DOHH2 (cell line): ENCODE measurements around the gene RBM6.

ENCODE experiments used
- H3F3A ChIP-seq: fragments of 200-600 bp; sonication (generic), shearing (Covaris generic); 2 replicates; pipeline ENCODE4 v1.6.0; 2016; ENCODE audit warnings: antibody characterized with exemption, mild to moderate bottlenecking; ENCODE audit not compliant: control insufficient read depth, insufficient read depth
- H3K27ac ChIP-seq: fragments of 200-600 bp; sonication (generic); 2 replicates; pipeline ENCODE4 v1.5.1; 2014; ENCODE audit warnings: low read depth, mild to moderate bottlenecking, low read length, moderate library complexity
- H3K27me3 ChIP-seq: fragments of 200-600 bp; sonication (generic); 2 replicates; pipeline ENCODE4 v1.6.1; 2014; ENCODE audit warnings: mild to moderate bottlenecking, low read length, mixed read lengths; ENCODE audit not compliant: control insufficient read depth
- H3K36me3 ChIP-seq: fragments of 200-600 bp; sonication (generic); 2 replicates; pipeline ENCODE4 v1.6.1; 2014; ENCODE audit warnings: mild to moderate bottlenecking, low read length, moderate library complexity, mixed read lengths; ENCODE audit not compliant: control insufficient read depth
- H3K4me1 ChIP-seq: fragments of 200-600 bp; sonication (generic); 2 replicates; pipeline ENCODE4 v1.6.1; 2014; ENCODE audit warnings: mild to moderate bottlenecking, low read length, mixed read lengths; ENCODE audit not compliant: control insufficient read depth
- H3K4me2 ChIP-seq: fragments of 200-600 bp; sonication (generic); 2 replicates; pipeline ENCODE4 v1.6.0; 2014; ENCODE audit warnings: mild to moderate bottlenecking, low read length, moderate library complexity
- H3K4me3 ChIP-seq: fragments of 200-600 bp; sonication (generic); 2 replicates; pipeline ENCODE4 v1.5.1; 2014; ENCODE audit warnings: mild to moderate bottlenecking, low read length, mixed read lengths
- H3K79me2 ChIP-seq: fragments of 200-600 bp; sonication (generic); 2 replicates; pipeline ENCODE4 v1.6.1; 2014; ENCODE audit warnings: mild to moderate bottlenecking, low read length, mixed read lengths; ENCODE audit not compliant: control insufficient read depth
- H3K9me2 ChIP-seq: fragments of 200-600 bp; sonication (generic); replicated peaks from 2 replicates; pipeline ENCODE4 v1.6.1; 2014; ENCODE audit warnings: mild to moderate bottlenecking, low read length, mixed read lengths; ENCODE audit not compliant: control insufficient read depth
- H3K9me3 ChIP-seq: fragments of 200-600 bp; sonication (generic); 2 replicates; pipeline ENCODE4 v1.6.1; 2014; ENCODE audit warnings: antibody characterized with exemption, low read length, mixed read lengths; ENCODE audit not compliant: control insufficient read depth, insufficient read depth
- H4K20me1 ChIP-seq: fragments of 200-600 bp; sonication (generic); 2 replicates; pipeline ENCODE4 v1.6.0; 2014; ENCODE audit warnings: low read depth, mild to moderate bottlenecking, antibody characterized with exemption, low read length, moderate library complexity; ENCODE audit not compliant: control insufficient read depth, insufficient read depth
- CTCF ChIP-seq: fragments of 200-600 bp; sonication (generic); IDR thresholded peaks from one replicate; pipeline ENCODE4 v1.5.1; 2014; ENCODE audit warnings: antibody characterized with exemption, mild to moderate bottlenecking, low read depth, low read length; ENCODE audit not compliant: poor library complexity, severe bottlenecking
- EZH2phosphoT487 ChIP-seq: fragments of 200-600 bp; sonication (generic); IDR thresholded peaks from 2 replicates; pipeline ENCODE4 v1.6.1; 2017; ENCODE audit warnings: borderline replicate concordance, mild to moderate bottlenecking, antibody characterized with exemption, low read length, moderate library complexity, mixed read lengths

Gene RBM6

GRCh38 chr3:49926117-49926728 lies 13.7 kb upstream of the RBM6 start:
- H3K27ac ChIP-seq: no peak overlapping the region
- TF ChIP-seq EZH2phosphoT487: no peak
- TF ChIP-seq CTCF: no peak
- H3F3A ChIP-seq: no peaks in the 10 kb centered on the region; the same call in 1 of the 2 replicates
- H3K27me3 ChIP-seq: no peaks in the 10 kb centered on the region
- no peak overlapping the region for H3K4me3 ChIP-seq
- H3K4me1 ChIP-seq: peaks cover 36% of the 10 kb centered on the region
- no peak overlapping the region for H3K4me2 ChIP-seq
- H4K20me1 ChIP-seq: no peaks in the 10 kb centered on the region
- H3K79me2 ChIP-seq: peaks cover 45% of the 10 kb centered on the region
- no peaks in the 10 kb centered on the region for H3K9me3 ChIP-seq
- peaks cover 19% of the 10 kb centered on the region for H3K36me3 ChIP-seq
- H3K9me2 ChIP-seq: no peaks in the 10 kb centered on the region

GRCh38 chr3:49927798-49928197 lies 12.2 kb upstream of the RBM6 start:
- Histone ChIP-seq H3K9me3 (no peaks in the 10 kb centered on the region), H3K27ac (no peak overlapping the region), H3K4me2 (peak overlapping the region; percentile 99)

DNA sequence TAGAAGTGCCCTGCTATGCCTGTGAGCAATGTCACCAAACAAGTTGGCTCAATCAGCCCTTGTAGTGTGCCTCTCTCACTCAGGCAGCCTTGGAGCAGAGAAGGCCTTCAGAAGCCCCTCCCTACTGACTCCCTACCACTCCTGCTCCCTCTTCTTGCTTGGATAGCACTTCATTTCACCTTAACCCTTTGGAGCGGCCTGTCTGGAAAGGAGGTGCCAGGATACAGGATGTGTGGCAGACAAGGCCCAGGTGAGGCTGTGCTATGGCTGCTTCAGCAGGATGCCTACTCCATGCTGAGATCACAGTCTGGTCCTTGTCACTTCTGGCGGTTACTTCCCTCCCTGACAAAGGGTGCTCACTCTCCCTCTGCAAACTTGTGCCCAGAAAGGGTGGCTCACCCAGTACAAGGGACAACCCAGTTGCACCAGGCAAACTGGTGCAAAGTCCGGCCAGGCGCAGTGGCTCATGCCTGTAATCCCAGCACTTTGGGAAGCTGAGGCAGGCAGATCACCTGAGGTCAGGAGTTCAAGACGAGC lies 11.4 kb upstream of the RBM6 start:
- H3K9me2 ChIP-seq: no peaks in the 10 kb centered on the region
- TF ChIP-seq CTCF (no peak), EZH2phosphoT487 (no peak)

More at GRCh38 chr3:49927798-49928197, 12.2 kb upstream of the RBM6 start:
- H3K27me3 ChIP-seq: no peaks in the 10 kb centered on the region
- no peaks in the 10 kb centered on the region for H3K9me2 ChIP-seq
- H3K36me3 ChIP-seq: peaks cover 19% of the 10 kb centered on the region
- no peaks in the 10 kb centered on the region; the same call in 1 of the 2 replicates for H3F3A ChIP-seq
- no peak for TF ChIP-seq CTCF
- no peak for TF ChIP-seq EZH2phosphoT487
- peaks cover 45% of the 10 kb centered on the region for H3K79me2 ChIP-seq
- H3K4me3 ChIP-seq: peak overlapping the region; percentile 85; the same call in 1 of the 2 replicates
- peaks cover 39% of the 10 kb centered on the region for H3K4me1 ChIP-seq
- H4K20me1 ChIP-seq: no peaks in the 10 kb centered on the region

More for the DNA sequence above, 11.4 kb upstream of the RBM6 start:
- peak overlapping the region; percentile 85 for H3K4me3 ChIP-seq
- H3K36me3 ChIP-seq: peaks cover 19% of the 10 kb centered on the region
- peaks cover 39% of the 10 kb centered on the region for H3K4me1 ChIP-seq
- H4K20me1 ChIP-seq: no peaks in the 10 kb centered on the region
- H3K4me2 ChIP-seq: peak overlapping the region; percentile 99
- H3F3A ChIP-seq: no peaks in the 10 kb centered on the region; the same call in 1 of the 2 replicates
- H3K9me3 ChIP-seq: no peaks in the 10 kb centered on the region
- H3K27me3 ChIP-seq: no peaks in the 10 kb centered on the region
- no peak overlapping the region for H3K27ac ChIP-seq
- H3K79me2 ChIP-seq: peaks cover 45% of the 10 kb centered on the region
